Neuronal stem cell (in vitro differentiated cells): ENCODE measurements around the gene PRODH.
"Not testable (repeated sequence)": the region's sequence is repeated elsewhere in the genome, so short reads cannot be mapped to it uniquely, and the experiment has no call there.

Experiments
- DNase-seq: peaks from one replicate; pipeline ENCODE4 v3.0.0-alpha.2; 2013; ENCODE audit warnings: low spot score
- H2AFZ ChIP-seq: one replicate; pipeline ENCODE4 v1.6.1; 2013; ENCODE audit warnings: mild to moderate bottlenecking, low read length, inconsistent platforms
- H2AK5ac ChIP-seq: 2 replicates; pipeline ENCODE4 v1.6.1; 2013; ENCODE audit warnings: low read depth, mild to moderate bottlenecking, inconsistent platforms, low read length, moderate library complexity, mixed read lengths
- H2BK120ac ChIP-seq: 2 replicates; pipeline ENCODE4 v1.6.1; 2013; ENCODE audit warnings: low read depth, mild to moderate bottlenecking, inconsistent platforms, low read length, moderate library complexity, mixed read lengths
- H2BK12ac ChIP-seq: one replicate; pipeline ENCODE4 v1.6.1; 2013; ENCODE audit warnings: low read length, inconsistent platforms
- H2BK15ac ChIP-seq: 2 replicates; pipeline ENCODE4 v1.6.1; 2013; ENCODE audit warnings: mild to moderate bottlenecking, low read length, inconsistent platforms, mixed read lengths
- H2BK5ac ChIP-seq: one replicate; pipeline ENCODE4 v1.6.1; 2013; ENCODE audit warnings: inconsistent platforms, mild to moderate bottlenecking, low read length, moderate library complexity
- H3K14ac ChIP-seq: one replicate; pipeline ENCODE4 v1.6.1; 2013; ENCODE audit warnings: low read length, inconsistent platforms
- H3K18ac ChIP-seq: 2 replicates; pipeline ENCODE4 v1.6.1; 2013; ENCODE audit warnings: low read length, inconsistent platforms
- H3K23ac ChIP-seq: 2 replicates; pipeline ENCODE4 v1.6.1; 2013; ENCODE audit warnings: low read depth, mild to moderate bottlenecking, mixed read lengths, low read length, inconsistent platforms; ENCODE audit not compliant: poor library complexity
- H3K27ac ChIP-seq: replicated peaks from 3 replicates; pipeline ENCODE4 v1.5.1; 2013; ENCODE audit warnings: low read length, inconsistent platforms
- H3K27me3 ChIP-seq, 3 experiments: 2 replicates each; pipeline ENCODE4 v1.6.1; 2013; ENCODE audit warnings: low read length in 3 of 3, mild to moderate bottlenecking in 2 of 3, inconsistent platforms in 1 of 3, low read depth in 1 of 3, mixed read lengths in 1 of 3, moderate library complexity in 1 of 3; ENCODE audit not compliant: control insufficient read depth in 3 of 3, insufficient read depth in 3 of 3
- H3K36me3 ChIP-seq, 2 donors: replicated peaks in 1 of 2; 2 replicates each; pipeline ENCODE4 v1.6.1; 2013; ENCODE audit warnings: low read length in 2 of 2; ENCODE audit not compliant: control insufficient read depth in 2 of 2, insufficient read depth in 2 of 2
- H3K4ac ChIP-seq: 2 replicates; pipeline ENCODE4 v1.6.1; 2013; ENCODE audit warnings: inconsistent platforms, mild to moderate bottlenecking, low read length, moderate library complexity
- H3K4me1 ChIP-seq, 2 donors: 1 replicate in 1 of 2; 2 replicates in 1 of 2; pipeline ENCODE4 v1.6.1; 2013; ENCODE audit warnings: low read length in 2 of 2, low read depth in 1 of 2; ENCODE audit not compliant: control insufficient read depth in 2 of 2, insufficient read depth in 1 of 2
- H3K4me2 ChIP-seq: one replicate; pipeline ENCODE4 v1.6.1; 2013; ENCODE audit warnings: mild to moderate bottlenecking, low read length, inconsistent platforms; ENCODE audit not compliant: insufficient read depth, poor library complexity, severe bottlenecking
- H3K4me3 ChIP-seq, 2 donors: 2 replicates each; pipeline ENCODE4 v1.5.1; 2013; ENCODE audit warnings: low read length in 2 of 2, mild to moderate bottlenecking in 2 of 2, inconsistent platforms in 1 of 2, moderate library complexity in 1 of 2
- H3K79me1 ChIP-seq: one replicate; pipeline ENCODE4 v1.6.1; 2013; ENCODE audit warnings: low read depth, mild to moderate bottlenecking, inconsistent platforms, low read length, moderate library complexity
- H3K9ac ChIP-seq: one replicate; pipeline ENCODE4 v1.6.1; 2013; ENCODE audit warnings: mild to moderate bottlenecking, low read depth, low read length, inconsistent platforms; ENCODE audit not compliant: poor library complexity
- H3K9me3 ChIP-seq, 2 donors: replicated peaks in 1 of 2; 2 replicates each; pipeline versions ENCODE3 to v1.6.1; 2013; ENCODE audit warnings: low read length in 2 of 2, mild to moderate bottlenecking in 2 of 2, inconsistent platforms in 1 of 2, low read depth in 1 of 2, mixed read lengths in 1 of 2, moderate library complexity in 1 of 2; ENCODE audit not compliant: control insufficient read depth in 2 of 2, insufficient read depth in 1 of 2
- H4K8ac ChIP-seq: one replicate; pipeline ENCODE4 v1.6.1; 2013; ENCODE audit warnings: low read depth, mild to moderate bottlenecking, inconsistent platforms, low read length, moderate library complexity
- H4K91ac ChIP-seq: one replicate; pipeline ENCODE4 v1.6.1; 2013; ENCODE audit warnings: low read length, low read depth, mild to moderate bottlenecking, inconsistent platforms; ENCODE audit not compliant: poor library complexity
- WGBS, 2 donors: extraction: QIAGEN DNeasy Blood & Tissue Kit; methylation state at CpG; one replicate each; pipeline ENCODE4 v1.1.7; 2013; ENCODE audit warnings: missing lambda C conversion rate in 2 of 2, mixed read lengths in 1 of 2; ENCODE audit not compliant: insufficient read length in 2 of 2, insufficient replicate concordance in 1 of 2; ENCODE audit errors: extremely low coverage in 2 of 2; 5-methylcytosine and 5-hydroxymethylcytosine counted together

Gene PRODH

DNA sequence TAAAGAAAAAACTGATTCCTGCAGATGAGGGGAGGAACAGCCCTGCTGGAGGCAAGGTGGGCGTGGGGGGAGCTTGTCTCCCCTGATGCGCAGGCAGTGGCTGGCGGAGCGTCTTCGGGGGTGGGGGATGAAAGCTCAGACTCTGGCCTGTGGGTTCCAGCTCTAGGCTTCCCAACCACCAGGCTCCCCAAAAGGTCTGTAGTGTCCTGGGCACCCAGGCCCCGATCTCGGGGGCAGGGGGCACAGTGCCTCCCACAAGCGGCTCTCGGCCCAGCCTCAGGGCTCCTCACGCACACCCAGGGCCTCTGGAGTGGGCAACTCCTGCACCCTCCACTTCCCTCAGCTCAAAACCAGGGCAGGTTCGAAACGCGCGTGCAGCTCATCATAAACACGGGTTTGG lies 20.9 kb upstream of the PRODH start:
- H3K4me2 ChIP-seq, H3K4me3 ChIP-seq, H4K91ac ChIP-seq, H2AFZ ChIP-seq, H2AK5ac ChIP-seq, H3K27ac ChIP-seq, H2BK15ac ChIP-seq, H3K4ac ChIP-seq, H2BK12ac ChIP-seq, H3K9ac ChIP-seq, H2BK120ac ChIP-seq, H3K79me1 ChIP-seq, H3K9me3 ChIP-seq, H3K14ac ChIP-seq, H2BK5ac ChIP-seq, DNase-seq, H4K8ac ChIP-seq, H3K23ac ChIP-seq, H3K36me3 ChIP-seq: not testable (repeated sequence)
- no CpG with 5 or more reads among the region's 15 CpGs for WGBS, 2 donors
- peaks cover 0 to 12% (median 0%) of the 10 kb centered on the region in 3 experiments for H3K27me3 ChIP-seq
- peaks cover 0 to 14% of the 10 kb centered on the region in 2 donors for H3K4me1 ChIP-seq
- H3K18ac ChIP-seq, result peak overlapping the region; percentile 17

DNA sequence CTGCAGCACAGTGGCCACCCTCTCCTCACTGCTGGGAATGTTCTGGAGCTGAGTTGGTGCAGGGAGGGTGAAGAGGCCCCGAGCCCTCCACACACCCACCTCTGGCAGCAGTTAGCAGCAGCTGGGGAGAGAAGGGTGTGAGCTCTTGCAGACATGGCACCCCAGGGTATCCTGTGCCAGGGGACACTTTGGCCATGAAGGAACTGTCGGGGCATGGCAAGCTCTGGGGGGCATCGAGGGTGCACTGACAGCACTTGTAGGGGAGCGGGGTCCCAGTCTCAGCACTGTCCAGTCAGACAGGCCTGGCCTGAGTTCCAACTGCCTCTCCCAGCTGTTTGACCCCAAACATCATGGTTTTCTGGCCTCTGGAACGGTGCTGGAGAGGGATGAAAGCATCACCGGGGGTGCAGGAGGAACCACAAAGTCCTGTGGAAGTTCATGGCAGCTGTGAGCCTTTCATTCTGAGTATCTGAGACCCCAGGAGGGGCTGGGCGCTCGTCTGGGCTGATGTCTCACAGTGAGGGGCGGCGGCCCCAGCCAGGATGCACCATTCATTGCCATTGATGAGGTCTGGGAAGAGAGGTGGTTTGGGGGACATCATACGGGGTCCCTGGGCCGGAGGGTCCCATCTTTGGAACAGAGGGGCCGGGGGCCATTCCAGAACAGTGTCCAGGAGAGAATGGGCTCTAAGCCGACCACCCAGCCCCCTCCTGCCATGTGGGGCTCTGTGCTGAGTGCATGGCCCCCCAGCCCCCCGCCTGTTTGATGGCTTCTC lies 20.2 kb upstream of the PRODH start:
- not testable (repeated sequence) for DNase-seq, H3K14ac ChIP-seq, H3K4me3 ChIP-seq, H3K36me3 ChIP-seq, H3K23ac ChIP-seq, H4K8ac ChIP-seq, H2AK5ac ChIP-seq, H2BK5ac ChIP-seq, H2AFZ ChIP-seq, H3K18ac ChIP-seq, H2BK12ac ChIP-seq, H3K27ac ChIP-seq, H3K9me3 ChIP-seq, H3K79me1 ChIP-seq, H3K4ac ChIP-seq, H2BK120ac ChIP-seq, H3K4me2 ChIP-seq, H2BK15ac ChIP-seq, H3K9ac ChIP-seq
- no CpG with 5 or more reads among the region's 15 CpGs for WGBS, 2 donors
- Histone ChIP-seq H4K91ac (peak overlapping the region; percentile 19), H3K4me1 (peaks cover 0 to 14% of the 10 kb centered on the region in 2 donors), H3K27me3 (peaks cover 0 to 13% (median 0%) of the 10 kb centered on the region in 3 experiments)

DNA sequence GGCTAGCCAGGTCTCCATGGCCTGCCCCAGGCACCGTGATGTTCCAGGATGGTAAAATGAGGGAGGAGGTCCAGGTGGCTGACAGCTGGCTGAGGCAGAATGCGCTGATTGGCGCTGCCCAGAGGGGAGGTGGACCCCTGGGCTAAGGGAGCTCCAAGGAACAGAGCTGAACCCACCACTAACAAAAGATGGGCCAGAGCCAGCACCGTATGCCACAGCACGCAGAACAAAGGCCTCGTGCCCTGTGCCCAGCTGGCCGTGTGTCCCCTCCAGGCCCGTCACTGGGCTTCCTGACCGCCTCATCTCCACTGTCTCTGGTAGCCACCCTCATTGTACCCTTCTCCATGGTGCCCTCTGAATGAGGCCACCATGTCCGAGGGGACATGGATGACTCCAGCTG lies 19.6 kb upstream of the PRODH start:
- H3K9me3 ChIP-seq, result no peaks in the 10 kb centered on the region
- peak overlapping the region; percentile 19 for H4K91ac ChIP-seq
- no peaks in the 10 kb centered on the region for H3K36me3 ChIP-seq
- H3K79me1 ChIP-seq, result no peaks in the 10 kb centered on the region
- H2BK120ac ChIP-seq, result no peak overlapping the region
- H3K14ac ChIP-seq, result no peak overlapping the region
- H2BK5ac ChIP-seq, result no peak overlapping the region
- no peak overlapping the region for H3K27ac ChIP-seq
- WGBS, 2 donors, result no CpG with 5 or more reads among the region's 10 CpGs
- DNase-seq, result no peak
- no peak overlapping the region for H3K4me3 ChIP-seq
- no peak overlapping the region for H3K23ac ChIP-seq
- no peak overlapping the region for H2AK5ac ChIP-seq
- H2AFZ ChIP-seq, result no peak overlapping the region
- H3K27me3 ChIP-seq, result peaks cover 0 to 13% (median 0%) of the 10 kb centered on the region in 3 experiments
- no peak overlapping the region for H2BK12ac ChIP-seq
- peaks cover 0 to 14% of the 10 kb centered on the region in 2 donors for H3K4me1 ChIP-seq
- H2BK15ac ChIP-seq, result no peak overlapping the region
- H3K4ac ChIP-seq, result no peak overlapping the region
- peak overlapping the region; percentile 15 for H3K18ac ChIP-seq
- H4K8ac ChIP-seq, result no peak overlapping the region
- H3K9ac ChIP-seq, result no peak overlapping the region
- no peak overlapping the region for H3K4me2 ChIP-seq

DNA sequence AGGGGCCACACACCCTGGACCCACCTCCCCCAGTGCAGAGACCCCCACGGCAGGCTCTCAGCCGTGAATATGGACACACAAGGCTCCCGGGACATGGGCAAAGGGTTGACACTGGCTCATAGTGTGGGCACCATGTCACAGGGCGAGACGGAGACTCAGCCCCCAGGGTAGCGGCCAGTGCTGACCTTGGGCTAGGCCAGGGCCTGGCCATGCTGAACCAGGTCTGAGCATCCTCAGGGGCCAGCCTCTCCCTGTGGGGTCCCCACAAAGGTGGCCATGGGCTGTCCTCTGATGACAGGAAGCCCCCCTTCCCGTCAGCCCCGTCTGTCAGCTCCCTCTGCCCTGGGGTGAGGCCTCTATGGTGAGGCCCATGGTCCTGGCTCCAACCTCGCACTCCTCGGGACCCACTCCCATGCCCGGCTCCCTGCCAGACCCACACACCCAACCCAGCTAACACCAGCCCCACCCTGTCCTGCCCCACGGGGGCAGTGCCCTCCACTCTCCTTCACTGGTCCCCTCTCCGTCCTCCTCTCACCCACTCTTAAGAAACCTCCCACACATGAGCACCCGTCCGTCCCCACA lies 19.0 kb upstream of the PRODH start:
- Histone ChIP-seq H3K4me2 (no peak overlapping the region), H3K27ac (no peak overlapping the region), H4K8ac (no peak overlapping the region), H3K36me3 (no peaks in the 10 kb centered on the region), H2BK5ac (no peak overlapping the region), H2AFZ (no peak overlapping the region), H3K14ac (peak overlapping the region; percentile 56), H2AK5ac (peak overlapping the region; percentile 84), H3K79me1 (no peaks in the 10 kb centered on the region), H3K23ac (no peak overlapping the region), H4K91ac (peak overlapping the region; percentile 43), H3K9me3 (no peaks in the 10 kb centered on the region), H2BK15ac (no peak overlapping the region), H3K4me1 (peaks cover 0 to 14% of the 10 kb centered on the region in 2 donors), H3K4ac (no peak overlapping the region), H3K27me3 (peaks cover 0 to 10% (median 0%) of the 10 kb centered on the region in 3 experiments), H3K18ac (peak overlapping the region; percentile 19), H2BK12ac (peak overlapping the region; percentile 41), H2BK120ac (no peak overlapping the region), H3K9ac (peak overlapping the region; percentile 70), H3K4me3 (no peak overlapping the region)
- DNase-seq, result no peak
- WGBS, 2 donors, result no CpG with 5 or more reads among the region's 15 CpGs
